SK-N-SH (cell line): ENCODE data around the gene IP6K2. TPM values are rescaled to one million over a fixed set of nuclear protein-coding genes. Genes with fewer than 3 reads are reported as not detected.

Experiments used
- CTCF ChIA-PET: fragments of 300-600, 350-600 bp; formaldehyde crosslinking; extraction: SDS; loops from one replicate; lab custom pipeline; 2021; lab: Yijun Ruan, JAX
- POLR2A ChIA-PET: fragments of 350-600 bp; sonication (Branson Sonifier 250); formaldehyde crosslinking; extraction: SDS; loops from one replicate; lab custom pipeline; 2020; ENCODE audit warnings: antibody characterized with exemption, inconsistent platforms; lab: Yijun Ruan, JAX
- DNase-seq: peaks from one replicate; pipeline ENCODE4 v3.0.0; 2012
- H2AFZ ChIP-seq: fragments of 200-600 bp; sonication (generic); 2 replicates; pipeline ENCODE4 v1.8.1; 2016; ENCODE audit warnings: antibody characterized with exemption, mild to moderate bottlenecking, low read depth
- H3F3A ChIP-seq: fragments of 200-600 bp; sonication (generic); replicated peaks from 2 replicates; pipeline ENCODE3; 2016; ENCODE audit warnings: antibody characterized with exemption, mild to moderate bottlenecking; ENCODE audit not compliant: insufficient read depth
- H3K27ac ChIP-seq, 2 experiments: fragments of 200-500 bp in 1 of 2; fragments of 200-600 bp in 1 of 2; sonication (Bioruptor generic) in 1 of 2; sonication (generic), shearing (Covaris generic) in 1 of 2; 2 replicates each; pipeline versions ENCODE4 v1.5.1 to v1.6.1; 2014 to 2016; ENCODE audit warnings: low read depth in 2 of 2, inconsistent platforms in 1 of 2, low read length in 1 of 2, mild to moderate bottlenecking in 1 of 2, mixed read lengths in 1 of 2
- H3K27me3 ChIP-seq: fragments of 200-600 bp; sonication (generic), shearing (Covaris generic); 2 replicates; pipeline ENCODE4 v1.6.1; 2016; ENCODE audit warnings: mixed run types; ENCODE audit not compliant: insufficient read depth
- H3K36me3 ChIP-seq, 2 experiments: fragments of 200-500 bp in 1 of 2; fragments of 200-600 bp in 1 of 2; sonication (Bioruptor generic) in 1 of 2; sonication (generic) in 1 of 2; replicated peaks in 1 of 2; 2 replicates each; pipeline versions ENCODE3 to v1.5.1; 2014 to 2016; ENCODE audit warnings: low read length in 1 of 2, mild to moderate bottlenecking in 1 of 2; ENCODE audit not compliant: insufficient read depth in 2 of 2, control insufficient read depth in 1 of 2
- H3K4me1 ChIP-seq, 2 experiments: fragments of 200-500 bp in 1 of 2; fragments of 200-600 bp in 1 of 2; sonication (Bioruptor generic) in 1 of 2; sonication (generic), shearing (Covaris generic) in 1 of 2; 2 replicates each; pipeline versions ENCODE4 v1.5.1 to v1.6.1; 2014 to 2016; ENCODE audit warnings: low read depth in 1 of 2, low read length in 1 of 2, mixed run types in 1 of 2; ENCODE audit not compliant: insufficient read depth in 2 of 2, control insufficient read depth in 1 of 2
- H3K4me2 ChIP-seq: fragments of 200-600 bp; sonication (generic), shearing (Covaris generic); 2 replicates; pipeline ENCODE4 v1.6.1; 2017; ENCODE audit warnings: mixed run types
- H3K4me3 ChIP-seq, 2 experiments: fragments of 200-500 bp in 1 of 2; fragments of 200-600 bp in 1 of 2; sonication (Bioruptor generic) in 1 of 2; sonication (generic), shearing (Covaris generic) in 1 of 2; 2 replicates each; pipeline versions ENCODE4 v1.5.1 to v1.8.1; 2014 to 2016; ENCODE audit warnings: low read depth in 2 of 2, inconsistent platforms in 1 of 2, low read length in 1 of 2, mild to moderate bottlenecking in 1 of 2, mixed read lengths in 1 of 2, moderate library complexity in 1 of 2
- H3K79me2 ChIP-seq: fragments of 200-600 bp; sonication (generic); 2 replicates; pipeline ENCODE4 v1.8.1; 2017; ENCODE audit warnings: mild to moderate bottlenecking; ENCODE audit not compliant: insufficient read depth
- H3K9ac ChIP-seq: fragments of 200-600 bp; sonication (generic); 2 replicates; pipeline ENCODE4 v1.6.1; 2017; ENCODE audit warnings: mixed run types
- H3K9me2 ChIP-seq: fragments of 200-600 bp; sonication (generic); 2 replicates; pipeline ENCODE4 v1.6.1; 2017; ENCODE audit warnings: mixed run types
- H3K9me3 ChIP-seq: fragments of 200-600 bp; sonication (generic); 2 replicates; pipeline ENCODE4 v1.6.1; 2017; ENCODE audit warnings: mixed run types, mild to moderate bottlenecking, moderate library complexity
- H4K20me1 ChIP-seq: fragments of 200-600 bp; sonication (generic); 2 replicates; pipeline ENCODE4 v1.6.1; 2017; ENCODE audit warnings: mild to moderate bottlenecking, mixed run types; ENCODE audit not compliant: insufficient read depth
- CHD2 ChIP-seq: fragments of 150-350 bp; IDR thresholded peaks from 2 replicates; pipeline ENCODE4 v1.6.1; 2018; ENCODE audit warnings: low read length; ENCODE audit not compliant: partially characterized antibody
- EZH2phosphoT487 ChIP-seq: fragments of 200-600 bp; sonication (generic); IDR thresholded peaks from 2 replicates; pipeline ENCODE4 v1.6.1; 2017; ENCODE audit warnings: low read depth, mixed run types, mild to moderate bottlenecking, antibody characterized with exemption, moderate library complexity, borderline replicate concordance
- GABPA ChIP-seq: IDR thresholded peaks from 2 replicates; pipeline ENCODE4 v1.4.0; 2012; ENCODE audit warnings: low read depth, mild to moderate bottlenecking
- GATA2 ChIP-seq: sonication (generic); formaldehyde crosslinking; IDR thresholded peaks from 2 replicates; pipeline ENCODE4 v1.5.0; 2020; ENCODE audit warnings: mild to moderate bottlenecking, missing genetic modification reagents
- JUND ChIP-seq: IDR thresholded peaks from 2 replicates; pipeline ENCODE4 v1.4.0; 2012
- NRF1 ChIP-seq: IDR thresholded peaks from 2 replicates; pipeline ENCODE4 v1.6.1; 2012; ENCODE audit warnings: low read depth, mild to moderate bottlenecking, low read length
- POLR2AphosphoS5 ChIP-seq: IDR thresholded peaks from 2 replicates; pipeline ENCODE4 v1.6.1; 2012; ENCODE audit warnings: low read depth, low read length
- RCOR1 ChIP-seq: fragments of 150-350 bp; IDR thresholded peaks from 2 replicates; pipeline ENCODE4 v1.6.1; 2017; ENCODE audit warnings: antibody characterized with exemption, low read length
- RFX5 ChIP-seq: IDR thresholded peaks from 2 replicates; pipeline ENCODE4 v1.6.1; 2012; ENCODE audit warnings: mild to moderate bottlenecking, improper control_type of control experiment, low read length
- RXRA ChIP-seq: IDR thresholded peaks from 2 replicates; pipeline ENCODE4 v1.4.0; 2012; ENCODE audit warnings: low read depth, mild to moderate bottlenecking, borderline replicate concordance
- SMC3 ChIP-seq: IDR thresholded peaks from 2 replicates; pipeline ENCODE4 v1.6.1; 2012; ENCODE audit warnings: low read depth, low read length, improper control_type of control experiment
- TAF1 ChIP-seq: IDR thresholded peaks from 2 replicates; pipeline ENCODE4 v1.6.1; 2012; ENCODE audit warnings: low read depth, mild to moderate bottlenecking, low read length, moderate library complexity, borderline replicate concordance
- TCF12 ChIP-seq: IDR thresholded peaks from 2 replicates; pipeline ENCODE4 v1.4.0; 2012
- TEAD4 ChIP-seq: IDR thresholded peaks from 2 replicates; pipeline ENCODE4 v1.4.0; 2012; ENCODE audit warnings: mild to moderate bottlenecking, borderline replicate concordance; ENCODE audit not compliant: insufficient read depth
- WGBS: methylation state at CpG from one replicate; pipeline ENCODE4 v1.1.6; 2017; ENCODE audit warnings: low lambda C conversion rate; 5-methylcytosine and 5-hydroxymethylcytosine counted together
- polyA plus RNA-seq, 3 experiments: library from polyadenylated mRNA; depleted of rRNA; stranded (reverse); fragments of >200 nt; gene quantifications; 2 replicates each; pipeline ENCODE4 v1.2.3, GENCODE V29; 2012
- TF ChIP-seq, protein P1 (sequence below): IDR thresholded peaks from 2 replicates; pipeline ENCODE4 v1.4.0; 2012; ENCODE audit warnings: low read depth
- TF ChIP-seq, protein P2 (sequence below): fragments of 200-600 bp; sonication (generic); IDR thresholded peaks from 2 replicates; pipeline ENCODE4 v1.6.1; 2017; ENCODE audit warnings: antibody characterized with exemption, mild to moderate bottlenecking, moderate library complexity
- TF ChIP-seq, protein P3 (sequence below): IDR thresholded peaks from 2 replicates; pipeline ENCODE4 v1.4.0; 2012; ENCODE audit warnings: low read depth, borderline replicate concordance
- TF ChIP-seq, protein P4 (sequence below): IDR thresholded peaks from 2 replicates; pipeline ENCODE4 v1.6.1; 2012; ENCODE audit warnings: mild to moderate bottlenecking, low read depth, low read length, moderate library complexity

The IP6K2 gene
- polyA plus RNA-seq, 1 of the 3 experiments (the other 2 are of a cell fraction): 178 TPM

DNA sequence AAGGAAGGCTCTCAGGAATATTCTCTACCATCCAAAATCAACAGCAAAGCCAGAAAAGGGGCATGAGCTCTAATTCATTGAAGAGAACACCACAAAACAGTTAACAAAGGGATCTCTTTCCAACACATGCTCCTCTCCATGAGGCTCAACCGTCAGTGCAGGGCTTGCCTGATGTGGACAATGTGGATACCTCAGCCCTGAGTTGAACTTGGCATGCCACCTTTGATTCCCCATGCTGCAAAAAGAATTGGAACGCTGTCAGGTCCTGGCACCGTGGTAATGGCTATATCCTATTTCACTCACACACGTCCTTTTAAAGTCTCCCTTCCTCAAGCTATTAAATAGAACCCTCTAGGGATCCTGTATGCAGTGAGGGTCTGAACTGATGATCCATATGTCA lies 30.7 kb upstream of the IP6K2 start:
- H3K9ac ChIP-seq: no peak overlapping the region
- 96% methylated on average over 4 of the region's 4 CpGs for WGBS
- H3K4me2 ChIP-seq: no peak overlapping the region
- no peaks in the 10 kb centered on the region for H3K4me1 ChIP-seq
- no peaks in the 10 kb centered on the region for H3K27me3 ChIP-seq
- no peak overlapping the region for H2AFZ ChIP-seq
- H4K20me1 ChIP-seq: no peaks in the 10 kb centered on the region
- CTCF ChIA-PET: interaction anchor here (1.2 to 4.6 kb wide), 2 partner anchors 9 to 17 kb away, joined by 3 to 29 read pairs; no protein-coding TSS in a partner anchor
- peaks cover 16 to 23% of the 10 kb centered on the region in 2 experiments for H3K36me3 ChIP-seq
- no peaks in the 10 kb centered on the region for H3K9me3 ChIP-seq
- H3F3A ChIP-seq: peaks cover 7% of the 10 kb centered on the region
- no peaks in the 10 kb centered on the region for H3K9me2 ChIP-seq
- no peaks in the 10 kb centered on the region for H3K79me2 ChIP-seq
- TF ChIP-seq RFX5: no peak
- TF ChIP-seq, protein P1, sequence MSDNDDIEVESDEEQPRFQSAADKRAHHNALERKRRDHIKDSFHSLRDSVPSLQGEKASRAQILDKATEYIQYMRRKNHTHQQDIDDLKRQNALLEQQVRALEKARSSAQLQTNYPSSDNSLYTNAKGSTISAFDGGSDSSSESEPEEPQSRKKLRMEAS: no peak
- no peak for TF ChIP-seq TAF1
- no peak for TF ChIP-seq GABPA
- TF ChIP-seq JUND: no peak
- TF ChIP-seq, protein P2, sequence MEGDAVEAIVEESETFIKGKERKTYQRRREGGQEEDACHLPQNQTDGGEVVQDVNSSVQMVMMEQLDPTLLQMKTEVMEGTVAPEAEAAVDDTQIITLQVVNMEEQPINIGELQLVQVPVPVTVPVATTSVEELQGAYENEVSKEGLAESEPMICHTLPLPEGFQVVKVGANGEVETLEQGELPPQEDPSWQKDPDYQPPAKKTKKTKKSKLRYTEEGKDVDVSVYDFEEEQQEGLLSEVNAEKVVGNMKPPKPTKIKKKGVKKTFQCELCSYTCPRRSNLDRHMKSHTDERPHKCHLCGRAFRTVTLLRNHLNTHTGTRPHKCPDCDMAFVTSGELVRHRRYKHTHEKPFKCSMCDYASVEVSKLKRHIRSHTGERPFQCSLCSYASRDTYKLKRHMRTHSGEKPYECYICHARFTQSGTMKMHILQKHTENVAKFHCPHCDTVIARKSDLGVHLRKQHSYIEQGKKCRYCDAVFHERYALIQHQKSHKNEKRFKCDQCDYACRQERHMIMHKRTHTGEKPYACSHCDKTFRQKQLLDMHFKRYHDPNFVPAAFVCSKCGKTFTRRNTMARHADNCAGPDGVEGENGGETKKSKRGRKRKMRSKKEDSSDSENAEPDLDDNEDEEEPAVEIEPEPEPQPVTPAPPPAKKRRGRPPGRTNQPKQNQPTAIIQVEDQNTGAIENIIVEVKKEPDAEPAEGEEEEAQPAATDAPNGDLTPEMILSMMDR: no peak
- TF ChIP-seq TEAD4: no peak
- no peak for TF ChIP-seq NRF1
- TF ChIP-seq, all 33 proteins: peak for 0
- Histone ChIP-seq H3K27ac (no peak overlapping the region), H3K4me3 (no peak overlapping the region)
- POLR2A ChIA-PET: no interaction called here
- no peak for DNase-seq

DNA sequence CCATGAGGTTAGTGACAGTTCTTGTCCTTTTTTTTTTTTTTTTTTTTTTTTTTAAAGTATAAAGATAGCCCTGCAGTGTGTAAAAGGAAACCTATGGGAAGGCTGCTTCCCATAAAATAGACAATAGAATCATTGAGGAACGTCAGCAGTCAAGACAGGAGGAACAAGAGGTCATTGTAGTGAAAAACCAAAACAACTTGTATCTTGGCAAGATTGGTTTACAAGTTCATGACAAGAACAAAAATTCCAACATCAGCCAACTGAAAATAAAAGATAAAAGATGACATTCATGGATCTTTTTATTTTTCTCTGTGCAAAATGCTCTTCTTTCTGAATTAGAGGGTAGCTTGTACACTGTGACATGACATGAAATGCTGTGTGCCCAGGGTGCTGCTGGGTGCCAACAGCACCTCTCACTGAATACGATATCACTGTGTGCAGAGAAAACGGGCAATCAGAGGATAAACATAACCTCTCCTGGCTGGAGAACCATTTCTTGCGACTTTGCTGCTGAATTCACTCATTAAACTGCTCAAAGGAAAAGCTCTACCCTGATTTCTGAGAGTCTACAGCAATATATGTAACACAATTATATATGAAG lies 30.1 kb upstream of the IP6K2 start:
- CTCF ChIA-PET: interaction anchor here (1.2 to 4.6 kb wide), 2 partner anchors 8 to 17 kb away, joined by 3 to 29 read pairs; no protein-coding TSS in a partner anchor
- no peak for TF ChIP-seq POLR2AphosphoS5
- TF ChIP-seq GATA2 (CRISPR knock-in tag): no peak
- no peak for TF ChIP-seq RCOR1
- no peak for TF ChIP-seq TCF12
- TF ChIP-seq, protein P3, sequence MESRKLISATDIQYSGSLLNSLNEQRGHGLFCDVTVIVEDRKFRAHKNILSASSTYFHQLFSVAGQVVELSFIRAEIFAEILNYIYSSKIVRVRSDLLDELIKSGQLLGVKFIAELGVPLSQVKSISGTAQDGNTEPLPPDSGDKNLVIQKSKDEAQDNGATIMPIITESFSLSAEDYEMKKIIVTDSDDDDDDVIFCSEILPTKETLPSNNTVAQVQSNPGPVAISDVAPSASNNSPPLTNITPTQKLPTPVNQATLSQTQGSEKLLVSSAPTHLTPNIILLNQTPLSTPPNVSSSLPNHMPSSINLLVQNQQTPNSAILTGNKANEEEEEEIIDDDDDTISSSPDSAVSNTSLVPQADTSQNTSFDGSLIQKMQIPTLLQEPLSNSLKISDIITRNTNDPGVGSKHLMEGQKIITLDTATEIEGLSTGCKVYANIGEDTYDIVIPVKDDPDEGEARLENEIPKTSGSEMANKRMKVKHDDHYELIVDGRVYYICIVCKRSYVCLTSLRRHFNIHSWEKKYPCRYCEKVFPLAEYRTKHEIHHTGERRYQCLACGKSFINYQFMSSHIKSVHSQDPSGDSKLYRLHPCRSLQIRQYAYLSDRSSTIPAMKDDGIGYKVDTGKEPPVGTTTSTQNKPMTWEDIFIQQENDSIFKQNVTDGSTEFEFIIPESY: no peak
- TF ChIP-seq, protein P2: no peak
- no peak for TF ChIP-seq RXRA
- TF ChIP-seq, protein P4, sequence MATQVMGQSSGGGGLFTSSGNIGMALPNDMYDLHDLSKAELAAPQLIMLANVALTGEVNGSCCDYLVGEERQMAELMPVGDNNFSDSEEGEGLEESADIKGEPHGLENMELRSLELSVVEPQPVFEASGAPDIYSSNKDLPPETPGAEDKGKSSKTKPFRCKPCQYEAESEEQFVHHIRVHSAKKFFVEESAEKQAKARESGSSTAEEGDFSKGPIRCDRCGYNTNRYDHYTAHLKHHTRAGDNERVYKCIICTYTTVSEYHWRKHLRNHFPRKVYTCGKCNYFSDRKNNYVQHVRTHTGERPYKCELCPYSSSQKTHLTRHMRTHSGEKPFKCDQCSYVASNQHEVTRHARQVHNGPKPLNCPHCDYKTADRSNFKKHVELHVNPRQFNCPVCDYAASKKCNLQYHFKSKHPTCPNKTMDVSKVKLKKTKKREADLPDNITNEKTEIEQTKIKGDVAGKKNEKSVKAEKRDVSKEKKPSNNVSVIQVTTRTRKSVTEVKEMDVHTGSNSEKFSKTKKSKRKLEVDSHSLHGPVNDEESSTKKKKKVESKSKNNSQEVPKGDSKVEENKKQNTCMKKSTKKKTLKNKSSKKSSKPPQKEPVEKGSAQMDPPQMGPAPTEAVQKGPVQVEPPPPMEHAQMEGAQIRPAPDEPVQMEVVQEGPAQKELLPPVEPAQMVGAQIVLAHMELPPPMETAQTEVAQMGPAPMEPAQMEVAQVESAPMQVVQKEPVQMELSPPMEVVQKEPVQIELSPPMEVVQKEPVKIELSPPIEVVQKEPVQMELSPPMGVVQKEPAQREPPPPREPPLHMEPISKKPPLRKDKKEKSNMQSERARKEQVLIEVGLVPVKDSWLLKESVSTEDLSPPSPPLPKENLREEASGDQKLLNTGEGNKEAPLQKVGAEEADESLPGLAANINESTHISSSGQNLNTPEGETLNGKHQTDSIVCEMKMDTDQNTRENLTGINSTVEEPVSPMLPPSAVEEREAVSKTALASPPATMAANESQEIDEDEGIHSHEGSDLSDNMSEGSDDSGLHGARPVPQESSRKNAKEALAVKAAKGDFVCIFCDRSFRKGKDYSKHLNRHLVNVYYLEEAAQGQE: no peak
- TF ChIP-seq SMC3: no peak
- TF ChIP-seq CHD2: no peak
- no peak for TF ChIP-seq NRF1
- TF ChIP-seq GABPA: no peak
- no peak for TF ChIP-seq EZH2phosphoT487

More for the DNA sequence above, 30.1 kb upstream of the IP6K2 start:
- 94% methylated on average over 4 of the region's 4 CpGs for WGBS
- no peak for DNase-seq
- Histone ChIP-seq H3K27me3 (no peaks in the 10 kb centered on the region), H3K4me1 (no peaks in the 10 kb centered on the region), H3K9me3 (no peaks in the 10 kb centered on the region), H3F3A (peaks cover 7% of the 10 kb centered on the region), H4K20me1 (no peaks in the 10 kb centered on the region), H3K4me3 (no peak overlapping the region), H3K36me3 (peaks cover 16 to 23% of the 10 kb centered on the region in 2 experiments), H3K4me2 (no peak overlapping the region), H3K9ac (no peak overlapping the region), H2AFZ (no peak overlapping the region), H3K79me2 (no peaks in the 10 kb centered on the region), H3K27ac (no peak overlapping the region), H3K9me2 (no peaks in the 10 kb centered on the region)
- POLR2A ChIA-PET: no interaction called here
